ENCODE data around the gene LUZP2.

The LUZP2 gene

DNA sequence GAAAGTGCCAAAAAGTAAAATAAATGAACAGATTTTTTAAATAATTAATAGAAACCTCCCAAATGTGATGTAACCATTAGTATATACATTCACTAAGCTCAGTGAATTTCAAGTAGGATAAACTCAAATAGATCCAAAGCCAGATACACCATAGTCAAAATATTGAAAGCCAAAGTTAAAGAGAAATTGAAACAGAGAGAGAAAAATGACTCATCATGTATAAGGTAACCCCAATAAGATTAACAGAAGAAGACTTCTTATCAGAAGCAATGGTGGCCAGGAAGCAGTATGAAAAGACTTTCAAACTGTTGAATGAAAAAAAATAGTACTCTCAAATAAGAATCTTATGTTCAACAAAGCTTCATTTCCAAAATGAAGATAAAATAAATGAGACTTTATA, 70.5 kb downstream of the LUZP2 start:
- DNase-seq (ENCODE audit: low spot score) = no peak

DNA sequence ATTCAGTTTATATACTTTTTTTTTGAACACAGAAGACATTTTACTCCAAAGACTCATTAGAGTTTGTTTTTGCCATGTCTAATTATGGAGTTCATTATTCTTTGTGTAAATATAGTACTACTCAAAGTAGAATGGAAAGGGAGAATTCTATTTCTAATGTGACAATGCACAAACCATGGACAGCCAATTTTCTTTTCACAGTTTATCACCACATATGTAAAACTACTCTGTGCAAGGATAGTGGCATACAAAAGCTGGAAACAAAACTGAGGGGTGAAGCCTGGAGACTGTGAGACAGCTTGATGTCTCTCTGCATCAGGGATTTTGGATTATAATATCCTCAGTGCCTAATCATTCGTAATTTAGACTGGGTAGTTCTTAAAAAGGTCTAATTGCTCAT, 75.5 kb downstream of the LUZP2 start:
- DNase-seq (ENCODE audit: low spot score) = no peak

DNA sequence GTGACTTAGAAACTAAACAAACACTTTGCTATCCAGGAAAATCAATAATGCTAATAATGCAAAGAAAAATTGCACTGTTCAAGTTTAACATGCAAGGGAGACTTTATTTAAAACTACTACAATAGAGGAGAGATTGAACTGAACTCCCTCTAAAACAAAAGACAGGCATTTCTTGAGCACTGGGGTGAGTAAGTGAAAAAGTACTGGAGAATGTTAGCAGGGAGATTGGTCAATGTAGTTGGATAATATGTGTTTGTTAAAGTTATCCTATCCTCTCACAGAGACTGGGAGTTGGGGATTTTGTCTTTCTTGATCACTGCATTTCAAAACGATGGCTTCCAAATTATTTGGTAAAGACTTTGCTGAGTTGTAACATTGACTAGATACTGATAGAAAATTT, 77.6 kb downstream of the LUZP2 start:
- no peak for DNase-seq (ENCODE audit: low spot score)

DNA sequence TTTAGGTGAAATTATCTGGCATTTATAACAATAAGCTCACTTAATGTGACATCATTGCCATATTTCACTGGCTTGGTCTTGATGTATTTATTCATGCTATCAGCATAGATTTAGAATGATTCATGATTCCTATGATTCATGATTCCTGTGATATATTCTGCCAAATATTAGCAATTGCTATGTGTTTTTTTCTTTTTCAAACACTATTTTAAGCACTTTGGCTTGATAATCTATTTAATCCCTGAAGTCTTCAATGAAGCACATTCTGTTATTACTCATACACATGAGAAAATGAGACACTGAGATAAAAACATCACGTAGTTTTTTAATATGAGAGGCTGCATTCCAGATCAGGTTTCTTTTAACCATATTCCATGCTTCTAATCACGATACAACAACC, 78.5 kb downstream of the LUZP2 start:
- DNase-seq (ENCODE audit: low spot score) = peak; percentile 53

DNA sequence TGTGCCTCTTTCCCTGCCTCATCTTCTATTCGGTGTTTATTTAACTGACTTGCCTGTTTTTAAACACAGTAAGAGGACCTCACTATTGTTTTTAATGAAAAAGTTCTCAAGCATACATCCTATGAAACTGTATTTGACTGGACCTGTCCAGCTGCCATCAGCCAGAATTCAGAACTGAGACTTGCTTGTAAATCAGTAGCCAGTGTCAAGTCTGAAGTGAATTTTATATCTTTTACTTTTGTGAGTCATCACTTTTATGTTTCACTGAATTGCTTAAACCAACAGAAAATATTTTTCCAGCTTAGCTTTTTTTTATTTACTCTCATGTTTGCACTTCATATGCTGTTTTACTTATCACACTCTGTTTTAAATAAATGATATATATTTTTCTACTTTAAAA, 88.3 kb downstream of the LUZP2 start:
- DNase-seq (ENCODE audit: low spot score) = no peak

DNA sequence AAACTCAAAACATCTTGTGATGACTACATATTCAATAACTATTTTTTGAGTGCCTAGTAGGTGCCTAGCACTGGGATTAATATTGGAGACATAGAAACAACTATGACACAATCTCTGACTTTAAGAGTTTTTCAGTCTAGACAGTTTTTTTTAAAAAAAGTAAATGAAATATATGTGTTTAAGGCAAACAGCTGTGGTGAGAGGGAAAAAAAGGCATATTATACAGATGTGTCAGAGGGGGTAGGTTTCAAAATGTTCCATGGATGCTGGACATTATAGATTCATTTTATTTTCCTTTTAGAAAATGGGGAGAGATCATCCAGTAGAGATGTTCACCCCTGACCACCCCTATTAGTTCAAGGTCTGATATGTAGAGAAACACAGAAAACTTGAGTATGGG, 90.8 kb downstream of the LUZP2 start:
- DNase-seq (ENCODE audit: low spot score) = no peak

DNA sequence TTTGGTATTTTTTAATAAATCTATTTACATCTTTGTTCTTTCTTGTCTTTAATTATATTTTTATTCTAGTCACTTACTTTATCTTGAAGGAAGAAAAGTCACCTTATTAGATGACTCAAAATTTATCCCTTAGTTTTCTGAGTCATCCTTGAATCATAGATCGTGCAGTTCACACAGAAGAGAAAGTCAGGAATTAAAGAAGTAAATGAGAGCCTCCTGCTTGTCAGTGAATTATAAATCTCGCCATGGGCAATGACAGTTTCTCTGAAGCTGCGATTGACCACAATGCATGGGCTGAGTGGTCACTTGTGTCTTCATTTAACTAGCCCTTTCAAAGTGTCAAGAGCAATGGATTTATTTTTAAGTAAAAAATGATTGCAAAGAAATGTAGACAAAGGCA, 91.2 kb downstream of the LUZP2 start:
- no peak for DNase-seq (ENCODE audit: low spot score)

DNA sequence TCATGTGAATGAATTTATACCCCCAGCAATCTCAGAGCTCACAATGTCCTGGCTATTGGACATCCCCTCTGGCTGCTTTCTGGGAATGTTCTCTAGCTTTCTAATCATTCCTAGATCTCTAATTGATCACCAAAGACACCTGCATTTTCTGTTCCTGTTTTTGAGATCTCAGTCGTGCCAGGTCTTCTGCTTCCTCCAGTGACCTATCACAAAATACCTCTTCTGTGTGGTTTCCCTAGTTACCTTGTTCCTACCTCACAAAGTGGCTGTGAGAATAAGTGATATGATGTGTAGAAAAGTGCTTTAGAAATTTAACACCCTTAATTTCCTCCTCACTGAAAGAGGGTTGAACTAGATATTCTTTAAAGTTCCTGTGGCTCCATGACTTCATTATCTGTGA, 92.2 kb downstream of the LUZP2 start:
- DNase-seq (ENCODE audit: low spot score) = no peak

DNA sequence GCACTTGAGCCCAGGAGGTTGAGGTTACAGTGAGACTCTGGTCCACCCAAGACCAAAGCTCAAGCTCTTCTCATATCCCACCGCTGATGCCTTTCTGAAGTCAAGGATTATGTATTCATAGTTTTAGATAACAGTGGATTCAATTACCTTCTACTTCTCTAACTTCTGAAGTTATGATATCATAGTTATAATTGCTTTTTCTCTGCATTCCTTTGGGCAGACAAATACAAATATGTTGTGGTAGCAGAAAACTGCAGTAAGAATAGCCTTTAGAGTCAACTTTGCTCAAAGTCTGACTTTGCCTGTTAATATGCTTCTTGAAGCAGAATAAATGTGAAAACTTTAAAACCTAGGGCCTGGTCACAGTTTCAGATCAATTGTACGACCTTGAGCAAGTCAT, 94.4 kb downstream of the LUZP2 start:
- DNase-seq (ENCODE audit: low spot score) = no peak

DNA sequence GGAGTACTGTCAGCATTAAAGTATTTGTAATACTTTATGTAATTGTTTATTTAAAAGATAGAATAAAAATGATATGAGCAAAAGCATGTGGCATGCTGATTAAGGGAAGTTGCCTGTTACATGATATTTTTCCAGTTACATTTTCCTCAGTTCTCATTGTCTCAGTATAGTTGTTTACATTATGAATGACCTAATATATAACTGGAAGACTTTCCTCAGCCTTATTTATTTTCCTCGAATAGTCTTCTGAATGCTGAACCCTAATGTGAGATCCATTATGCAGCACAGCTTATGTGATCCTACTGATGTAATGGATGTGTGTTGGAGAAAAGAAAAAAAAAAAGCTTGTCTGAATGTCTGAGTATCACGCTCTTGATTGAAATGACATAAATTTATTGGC, 95.5 kb downstream of the LUZP2 start:
- no peak for DNase-seq (ENCODE audit: low spot score)

DNA sequence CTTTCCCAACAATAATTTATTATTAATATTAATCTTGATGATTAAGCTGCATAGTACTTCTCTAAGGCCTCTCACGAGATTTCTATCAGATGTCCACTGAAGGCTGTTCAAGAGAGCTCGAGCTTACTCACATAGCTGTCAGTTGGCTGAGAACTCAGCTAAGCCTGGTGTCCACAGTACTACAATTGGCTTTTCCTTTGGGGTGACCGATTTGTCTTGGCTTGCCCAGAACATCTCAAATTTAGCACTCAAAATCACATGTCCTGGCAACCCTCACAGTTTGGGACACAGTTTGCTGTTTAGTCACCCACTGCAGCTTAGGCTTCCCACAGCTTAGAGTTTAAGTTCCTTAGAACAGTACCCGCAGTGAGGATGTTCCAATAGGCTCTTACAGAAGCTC, 96.5 kb downstream of the LUZP2 start:
- DNase-seq (ENCODE audit: low spot score) = no peak

DNA sequence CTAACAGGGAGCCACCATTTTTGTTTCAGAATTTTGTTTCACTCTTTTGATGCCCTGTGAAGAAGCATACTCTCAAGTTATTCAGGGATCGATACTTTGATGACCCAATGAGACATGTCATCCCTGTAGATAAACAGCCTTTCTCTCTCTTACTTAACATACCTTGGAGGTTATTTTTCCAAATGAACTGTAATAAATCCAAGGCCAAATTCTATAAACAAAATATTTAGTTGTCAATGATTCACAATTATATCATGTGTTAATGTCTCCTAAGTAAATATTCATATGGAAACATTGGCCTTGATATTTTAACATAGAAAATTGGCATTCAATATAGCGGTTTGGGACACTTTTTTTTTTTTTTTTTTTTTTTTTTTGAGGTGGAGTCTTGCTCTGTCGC, 97.5 kb downstream of the LUZP2 start:
- DNase-seq (ENCODE audit: low spot score) = no peak

DNA sequence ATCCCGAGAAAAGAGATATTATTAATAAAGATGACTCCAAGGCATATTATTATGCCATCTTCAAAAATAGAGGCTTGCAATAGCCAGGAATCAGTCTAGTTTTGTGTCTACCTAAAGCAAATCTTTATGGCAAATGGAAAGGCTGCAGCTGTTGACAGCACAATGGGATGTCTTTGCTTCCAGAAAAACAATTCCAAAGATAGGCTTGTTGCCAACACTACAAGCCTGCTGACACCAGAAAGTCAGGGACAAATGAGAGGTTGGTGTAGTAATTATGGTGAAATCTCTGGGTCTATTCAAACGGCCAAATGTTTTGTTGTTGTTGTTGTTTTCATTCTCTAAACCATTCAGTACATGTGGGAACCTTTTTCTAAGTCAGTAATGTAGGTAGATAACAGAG, 101.8 kb downstream of the LUZP2 start:
- DNase-seq (ENCODE audit: low spot score) = no peak

DNA sequence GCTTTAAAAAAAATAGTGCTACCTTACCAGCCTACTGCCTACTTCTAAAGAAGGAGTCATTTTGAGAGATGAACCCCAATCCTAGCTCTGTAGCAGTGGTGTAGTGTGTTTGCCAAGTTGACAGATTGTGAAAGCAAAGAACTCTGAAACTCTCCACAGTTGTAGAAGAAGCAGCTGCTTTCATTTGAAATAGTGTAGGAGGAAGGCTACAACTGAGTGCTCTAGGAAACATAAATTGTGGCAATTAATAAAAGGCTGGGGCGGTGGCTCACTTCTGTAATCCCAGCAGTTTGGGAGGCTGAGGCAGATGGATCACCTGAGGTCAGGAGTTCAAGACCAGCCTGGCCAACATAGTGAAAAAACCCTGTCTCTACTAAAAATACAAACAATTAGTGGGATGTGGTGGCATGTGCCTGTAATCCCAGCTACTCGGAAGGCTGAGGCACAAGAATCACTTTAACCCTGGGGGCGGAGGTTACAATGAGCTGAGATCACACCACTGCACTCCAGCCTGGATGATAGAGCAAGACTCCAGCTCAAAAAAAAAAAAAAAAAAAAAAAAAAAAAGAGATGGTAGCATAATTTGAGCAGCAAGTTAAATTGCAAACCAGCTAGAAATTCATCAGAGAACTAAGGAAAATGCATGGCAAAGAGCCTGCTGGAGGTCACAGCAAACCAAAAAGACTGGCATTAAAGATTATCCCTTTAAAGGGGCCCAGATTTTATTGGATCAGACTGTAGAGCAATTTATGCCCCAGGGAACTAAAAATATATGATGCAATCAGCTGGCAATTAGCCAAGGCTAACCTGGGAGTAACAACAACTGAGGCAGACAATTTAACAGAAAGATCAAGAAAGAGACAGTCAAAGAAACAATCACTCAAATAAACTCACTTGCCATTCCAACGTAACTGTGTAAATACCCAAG, 112.6 kb downstream of the LUZP2 start:
- DNase-seq (ENCODE audit: low spot score) = no peak

DNA sequence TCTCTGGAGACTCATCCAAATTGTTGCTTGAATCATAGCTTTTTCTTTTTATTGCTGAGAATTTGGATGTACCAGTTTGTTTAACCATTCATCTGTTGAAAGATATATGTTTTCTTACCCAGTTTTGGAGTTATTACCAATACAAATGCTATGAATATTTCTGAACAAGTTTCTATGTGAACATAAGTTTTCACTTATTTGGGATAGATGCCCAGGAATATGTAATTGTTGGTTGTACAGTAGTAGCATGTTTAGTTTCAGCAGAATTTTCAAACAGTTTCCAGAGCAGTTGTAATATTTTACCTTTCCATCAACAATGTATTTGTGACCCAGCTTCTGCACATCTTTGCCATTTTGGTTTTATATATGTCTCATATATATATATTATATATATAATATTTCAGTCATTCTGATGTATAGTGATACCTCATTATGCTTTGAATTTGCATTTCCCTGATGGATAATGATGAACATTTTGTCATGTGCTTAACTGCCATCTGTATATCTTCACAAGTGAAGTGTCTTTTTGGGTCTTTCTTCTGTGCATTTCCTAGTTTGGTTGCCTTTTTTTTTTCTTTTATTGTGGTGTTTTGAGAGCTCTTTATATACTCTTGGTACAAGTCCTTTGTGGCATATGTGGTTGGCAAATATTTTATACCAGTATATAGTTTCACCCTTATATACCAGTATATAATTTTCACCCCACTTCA, 118.8 kb downstream of the LUZP2 start:
- DNase-seq (ENCODE audit: low spot score) = no peak

DNA sequence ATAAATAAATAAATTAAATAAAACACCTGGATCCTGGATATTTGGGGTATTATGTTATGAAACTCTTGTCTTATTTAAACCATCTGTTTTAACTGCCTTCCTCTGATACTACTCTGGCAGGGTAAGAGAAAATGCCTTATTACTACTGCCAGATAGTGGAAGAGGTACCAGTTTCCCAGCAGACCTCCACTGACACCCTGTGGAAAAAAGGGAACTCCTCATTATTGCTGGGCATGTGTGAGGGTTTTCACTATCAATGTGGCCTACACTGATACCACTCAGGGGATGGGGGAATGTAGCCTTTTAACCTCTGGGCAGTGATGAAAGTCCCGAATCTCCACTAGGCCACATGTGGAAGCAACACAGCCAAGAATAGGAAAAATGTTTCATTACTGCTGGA, 121.0 kb downstream of the LUZP2 start:
- no peak for DNase-seq (ENCODE audit: low spot score)

DNA sequence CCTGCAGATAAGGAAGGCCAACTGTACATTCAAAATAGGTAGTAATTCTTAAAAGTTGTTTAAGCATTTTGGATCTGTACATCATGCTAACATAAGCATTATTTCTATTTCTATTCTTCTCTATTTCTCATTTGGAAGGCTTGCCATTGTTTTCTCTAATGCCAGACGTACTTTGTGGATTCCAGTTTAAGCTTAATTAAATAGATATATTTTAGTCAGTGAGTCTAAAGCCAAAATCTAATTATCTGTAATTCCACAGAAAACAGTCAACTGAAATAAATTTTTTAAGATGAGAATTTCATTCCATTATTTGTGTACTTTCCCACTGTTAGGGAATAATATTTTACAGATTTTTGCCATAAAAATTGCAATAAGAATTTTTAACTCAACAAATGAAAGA, 123.0 kb downstream of the LUZP2 start:
- no peak for DNase-seq (ENCODE audit: low spot score)

DNA sequence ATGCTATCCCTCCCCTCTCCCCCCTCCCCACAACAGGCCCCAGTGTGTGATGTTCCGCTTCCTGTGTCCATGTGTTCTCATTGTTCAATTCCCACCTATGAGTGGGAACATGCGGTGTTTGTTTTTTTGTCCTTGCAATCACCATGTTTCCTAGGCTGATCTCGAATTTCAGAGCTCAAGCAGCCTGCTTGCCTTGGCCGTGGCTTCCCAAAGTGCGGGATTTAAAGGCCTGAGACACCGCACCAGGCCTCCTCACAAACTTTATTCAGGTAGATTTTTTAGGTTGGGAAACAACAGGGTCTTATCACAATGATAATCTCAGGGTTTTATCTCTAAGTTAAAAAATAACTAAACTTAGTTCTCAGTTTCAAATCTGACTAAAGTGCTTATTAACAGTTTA, 125.4 kb downstream of the LUZP2 start:
- DNase-seq (ENCODE audit: low spot score) = no peak

DNA sequence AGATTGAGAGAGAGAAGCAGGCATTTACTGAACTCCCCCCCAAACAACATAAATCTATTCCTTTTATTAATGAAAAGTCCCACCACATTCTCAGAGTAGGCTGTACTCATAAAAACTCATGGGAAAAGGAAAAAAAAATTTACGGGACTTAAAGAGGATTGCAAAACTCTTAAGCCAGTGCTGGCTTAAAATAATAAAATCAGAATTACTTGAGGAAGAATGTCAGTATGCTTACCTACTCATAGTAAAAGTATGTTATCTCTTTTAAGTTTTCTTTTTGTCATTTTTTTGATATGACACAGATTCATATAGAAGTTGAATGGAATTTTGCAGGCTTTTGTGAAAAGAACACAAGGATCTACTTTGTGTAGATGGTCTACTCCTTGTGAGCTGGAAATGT, 126.3 kb downstream of the LUZP2 start:
- DNase-seq (ENCODE audit: low spot score) = no peak

DNA sequence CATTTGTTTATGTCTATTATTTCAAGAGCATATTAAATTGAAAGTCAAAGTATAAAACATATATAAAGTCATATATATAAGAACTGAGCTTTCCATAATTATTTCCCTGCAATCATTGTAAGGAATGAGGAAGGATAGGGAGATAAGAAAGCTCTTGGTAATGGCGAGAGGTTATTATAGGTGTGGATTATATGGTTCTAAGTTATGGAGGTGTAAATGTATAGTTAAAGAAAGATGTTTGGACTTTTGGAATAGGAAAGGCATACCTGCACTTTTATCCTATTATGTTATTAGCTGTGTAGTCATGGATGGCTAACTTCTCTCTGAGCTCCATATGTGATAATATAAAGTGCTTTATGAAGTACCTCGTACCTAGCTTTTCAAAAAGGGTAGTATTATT, 127.6 kb downstream of the LUZP2 start:
- DNase-seq (ENCODE audit: low spot score) = no peak

DNA sequence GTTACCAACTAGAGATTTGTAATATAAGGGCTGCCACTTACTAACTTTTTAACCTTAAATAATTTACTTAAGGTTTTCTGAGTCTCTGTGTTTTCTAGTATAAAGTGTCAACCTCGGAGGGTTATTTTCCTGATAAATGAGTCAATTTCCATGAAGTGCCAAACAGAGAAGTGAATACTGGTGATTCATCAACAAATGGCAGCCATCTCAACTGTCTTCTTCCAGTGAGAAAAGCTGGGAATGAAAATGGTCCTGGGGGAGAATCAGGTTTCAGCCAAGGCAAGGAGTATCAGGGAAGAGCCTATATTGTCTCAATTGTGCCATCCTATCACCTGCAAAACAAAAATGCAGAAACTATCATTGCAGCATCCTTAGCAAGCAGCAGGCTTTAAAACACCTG, 129.1 kb downstream of the LUZP2 start:
- DNase-seq (ENCODE audit: low spot score) = no peak

DNA sequence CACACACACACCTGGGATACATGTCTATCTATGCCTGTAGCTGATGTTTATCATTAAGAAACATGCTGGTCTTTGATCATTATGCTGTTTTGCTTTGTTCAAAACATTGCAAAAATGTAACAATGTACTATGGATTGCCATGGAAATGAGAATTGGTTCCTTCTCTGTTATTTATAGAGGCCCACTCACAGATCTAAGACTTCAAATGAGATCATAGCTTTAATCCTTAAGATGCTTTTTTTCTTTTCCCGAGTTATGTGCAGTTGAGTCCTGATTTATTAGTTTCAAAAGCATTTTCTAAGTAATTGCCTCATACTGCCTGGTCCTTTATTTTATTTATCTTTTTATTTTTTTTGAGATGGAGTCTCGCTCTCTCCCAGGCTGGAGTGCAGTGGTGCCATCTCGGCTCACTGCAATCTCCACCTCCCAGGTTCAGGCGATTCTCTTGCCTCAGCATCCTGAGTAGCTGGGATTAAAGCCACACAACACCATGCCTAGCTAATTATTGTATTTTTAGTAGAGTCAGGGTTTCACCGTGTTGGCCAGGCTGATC, 131.4 kb downstream of the LUZP2 start:
- no peak for DNase-seq (ENCODE audit: low spot score)

DNA sequence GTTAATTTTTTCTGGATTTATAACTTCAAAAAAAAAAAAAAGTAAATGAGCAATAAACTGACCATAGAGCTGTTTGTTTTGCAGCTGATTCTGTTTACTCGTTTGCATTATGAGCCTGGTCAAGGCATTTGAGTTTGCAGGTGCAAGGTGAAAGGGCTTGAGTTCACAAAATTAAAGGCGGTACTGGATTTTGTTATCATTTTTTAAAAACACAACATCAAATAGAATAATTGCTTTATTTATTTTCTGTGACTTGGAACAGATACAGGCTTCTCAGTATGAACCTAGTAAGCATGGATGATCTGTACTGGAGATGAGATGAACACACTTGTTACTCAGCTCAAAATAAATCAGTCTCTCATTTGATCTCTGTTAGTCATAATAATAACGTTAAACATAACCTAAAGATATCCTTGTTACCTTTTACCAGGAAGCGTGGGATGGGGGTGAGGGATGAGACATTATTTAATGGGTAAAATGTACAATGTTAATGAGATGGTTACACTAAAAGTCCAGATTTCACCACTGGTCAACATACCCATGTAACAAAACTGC, 137.8 kb downstream of the LUZP2 start:
- no peak for DNase-seq (ENCODE audit: low spot score)
